ENCODE measurements around the gene MTARC1. TPM values are rescaled to one million over a fixed set of nuclear protein-coding genes. Genes with fewer than 3 reads are reported as not detected.

Gene MTARC1
- total and polyA plus RNA-seq, 9 of the 15 experiments (the other 6 are each of a cell fraction or from before 2014, with no cell fraction given), result 0.07 to 0.14 (median 0.11) TPM; not detected in 6

- in situ Hi-C loops (cut with MboI), result no loop called here
Measured at GRCh38 chr1:220828950-220829586, 42.4 kb downstream of the MTARC1 start.

More at GRCh38 chr1:220828950-220829586, 42.4 kb downstream of the MTARC1 start:
- Histone ChIP-seq H2AFZ (ENCODE audit: low read depth, low read length) (no peak overlapping the region), H3K4me2 (ENCODE audit: insufficient read depth, low read length) (no peak overlapping the region), H3K9me1 (ENCODE audit: control insufficient read depth, insufficient read depth, low read length) (no peaks in the 10 kb centered on the region), H3K4me1 (replicated peaks in 1 of 2; ENCODE audit: control insufficient read depth in 2 of 2, insufficient read depth in 2 of 2, low read length in 2 of 2) (no peaks in the 10 kb centered on the region), H3K9ac (ENCODE audit: insufficient read depth in 1 of 2, low read depth in 2 of 2, low read length in 2 of 2) (no peak overlapping the region), H3K36me3 (ENCODE audit: control insufficient read depth, insufficient read depth, low read length) (no peaks in the 10 kb centered on the region), H3K4me3 (no peak overlapping the region), H3K27me3 (ENCODE audit: control insufficient read depth in 2 of 2, insufficient read depth in 2 of 2, low read length in 2 of 2) (no peaks in the 10 kb centered on the region), H3K79me2 (ENCODE audit: control insufficient read depth, insufficient read depth, low read length) (no peaks in the 10 kb centered on the region), H3K27ac (ENCODE audit: extremely low read depth, low read depth, low read length) (no peak overlapping the region), H4K20me1 (replicated peaks; ENCODE audit: control insufficient read depth, insufficient read depth, low read length) (no peaks in the 10 kb centered on the region), H3K9me3 (replicated peaks; ENCODE audit: control insufficient read depth, insufficient read depth, low read depth, low read length) (no peaks in the 10 kb centered on the region)
- no TSS peak for BruUV-seq (replicated peaks)
- ChIA-PET POLR2A (no interaction called here), CTCF (ENCODE audit: low intra/inter-chr PET ratio) (no interaction called here)
- 2% methylated on average over 4 of the region's 4 CpGs for WGBS (ENCODE audit: insufficient coverage, low coverage, missing lambda C conversion rate)
- intact Hi-C loops (cut with micrococcal nuclease), result no loop called here
- no peak for ATAC-seq
- TF ChIP-seq XRCC4 (IDR thresholded peaks at IDR 0.05; ENCODE audit: extremely low read depth, insufficient read depth, insufficient read length) (no peak), ZFP36 (IDR thresholded peaks at IDR 0.05; ENCODE audit: low read depth, low read length, partially characterized antibody) (no peak), GATAD2B (IDR thresholded peaks at IDR 0.05; ENCODE audit: borderline replicate concordance) (no peak), NCOA4 (IDR thresholded peaks at IDR 0.05; ENCODE audit: partially characterized antibody) (no peak), LARP7 (IDR thresholded peaks at IDR 0.05) (no peak)
- TF ChIP-seq, protein P1, sequence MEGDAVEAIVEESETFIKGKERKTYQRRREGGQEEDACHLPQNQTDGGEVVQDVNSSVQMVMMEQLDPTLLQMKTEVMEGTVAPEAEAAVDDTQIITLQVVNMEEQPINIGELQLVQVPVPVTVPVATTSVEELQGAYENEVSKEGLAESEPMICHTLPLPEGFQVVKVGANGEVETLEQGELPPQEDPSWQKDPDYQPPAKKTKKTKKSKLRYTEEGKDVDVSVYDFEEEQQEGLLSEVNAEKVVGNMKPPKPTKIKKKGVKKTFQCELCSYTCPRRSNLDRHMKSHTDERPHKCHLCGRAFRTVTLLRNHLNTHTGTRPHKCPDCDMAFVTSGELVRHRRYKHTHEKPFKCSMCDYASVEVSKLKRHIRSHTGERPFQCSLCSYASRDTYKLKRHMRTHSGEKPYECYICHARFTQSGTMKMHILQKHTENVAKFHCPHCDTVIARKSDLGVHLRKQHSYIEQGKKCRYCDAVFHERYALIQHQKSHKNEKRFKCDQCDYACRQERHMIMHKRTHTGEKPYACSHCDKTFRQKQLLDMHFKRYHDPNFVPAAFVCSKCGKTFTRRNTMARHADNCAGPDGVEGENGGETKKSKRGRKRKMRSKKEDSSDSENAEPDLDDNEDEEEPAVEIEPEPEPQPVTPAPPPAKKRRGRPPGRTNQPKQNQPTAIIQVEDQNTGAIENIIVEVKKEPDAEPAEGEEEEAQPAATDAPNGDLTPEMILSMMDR (IDR thresholded peaks at IDR 0.05 in 2 of 3, conservative IDR thresholded peaks at IDR 0.05 in 1 of 3; ENCODE audit: insufficient read depth in 2 of 3, low read depth in 1 of 3, low read length in 3 of 3), result no peak
- DNase-seq (ENCODE audit: extremely low read depth in 1 of 4, low spot score in 3 of 4), result no peak
- no peak for FAIRE-seq
